Nephron progenitor cell (in vitro differentiated cells): Measurements from ENCODE around the gene CAMTA1.

Experiments used
- DNase-seq: peaks from one replicate; pipeline ENCODE4 v3.0.0; 2021
- H3K27ac Mint-ChIP-seq: 2 replicates; pipeline ENCODE4 v1.8.0; 2021; ENCODE audit warnings: mild to moderate bottlenecking, moderate library complexity, mixed read lengths
- H3K27me3 Mint-ChIP-seq: 2 replicates; pipeline ENCODE4 v1.8.0; 2021; ENCODE audit warnings: mild to moderate bottlenecking, low read depth, mixed read lengths; ENCODE audit not compliant: poor library complexity
- H3K36me3 Mint-ChIP-seq: 2 replicates; pipeline ENCODE4 v1.8.0; 2021; ENCODE audit warnings: low read depth, mixed read lengths
- H3K4me1 Mint-ChIP-seq: 2 replicates; pipeline ENCODE4 v1.8.0; 2021; ENCODE audit warnings: mixed read lengths
- H3K4me3 Mint-ChIP-seq: 2 replicates; pipeline ENCODE4 v1.8.0; 2021; ENCODE audit warnings: mild to moderate bottlenecking, moderate library complexity, mixed read lengths
- H3K9me3 Mint-ChIP-seq: 2 replicates; pipeline ENCODE4 v1.8.0; 2021; ENCODE audit warnings: mild to moderate bottlenecking, moderate library complexity, mixed read lengths
- CTCF ChIP-seq: fragments of 200-600 bp; sonication (generic); IDR thresholded peaks from 2 replicates; pipeline ENCODE4 v1.5.0; 2021; ENCODE audit warnings: antibody characterized with exemption

Gene CAMTA1

DNA sequence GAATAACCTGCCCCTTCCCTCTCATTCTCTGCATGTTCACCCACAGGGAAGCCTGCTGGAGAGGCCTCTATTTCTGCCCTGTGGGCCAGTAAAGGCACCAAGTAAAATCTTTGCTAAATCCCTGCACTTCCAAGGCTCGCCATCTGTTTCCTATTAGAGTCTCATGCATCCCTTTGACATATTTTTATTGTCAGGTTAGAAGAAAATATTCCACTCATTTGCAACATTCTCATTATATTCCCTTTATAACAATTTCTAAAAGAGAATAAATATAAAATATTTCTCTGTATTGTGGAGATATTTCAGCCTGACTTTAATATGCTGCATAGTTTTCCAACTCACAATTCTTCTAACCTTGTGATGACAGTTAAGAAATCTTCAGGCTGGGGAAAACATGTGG is 645.4 kb downstream of the CAMTA1 start:
- no peaks in the 10 kb centered on the region for H3K36me3 Mint-ChIP-seq
- H3K27me3 Mint-ChIP-seq = peaks cover 4% of the 10 kb centered on the region
- H3K4me1 Mint-ChIP-seq = peaks cover 42% of the 10 kb centered on the region
- no peak overlapping the region for H3K27ac Mint-ChIP-seq
- no peak overlapping the region for H3K4me3 Mint-ChIP-seq
- H3K9me3 Mint-ChIP-seq = no peaks in the 10 kb centered on the region
- DNase-seq = no peak
- TF ChIP-seq CTCF = no peak

GRCh38 chr1:7432102-7432899 is 647.0 kb downstream of the CAMTA1 start:
- Mint-ChIP-seq H3K27me3 (peaks cover 7% of the 10 kb centered on the region), H3K4me3 (no peak overlapping the region), H3K9me3 (no peaks in the 10 kb centered on the region), H3K36me3 (no peaks in the 10 kb centered on the region), H3K4me1 (peaks cover 41% of the 10 kb centered on the region), H3K27ac (peak overlapping the region; percentile 25)
- TF ChIP-seq CTCF = no peak
- no peak for DNase-seq

DNA sequence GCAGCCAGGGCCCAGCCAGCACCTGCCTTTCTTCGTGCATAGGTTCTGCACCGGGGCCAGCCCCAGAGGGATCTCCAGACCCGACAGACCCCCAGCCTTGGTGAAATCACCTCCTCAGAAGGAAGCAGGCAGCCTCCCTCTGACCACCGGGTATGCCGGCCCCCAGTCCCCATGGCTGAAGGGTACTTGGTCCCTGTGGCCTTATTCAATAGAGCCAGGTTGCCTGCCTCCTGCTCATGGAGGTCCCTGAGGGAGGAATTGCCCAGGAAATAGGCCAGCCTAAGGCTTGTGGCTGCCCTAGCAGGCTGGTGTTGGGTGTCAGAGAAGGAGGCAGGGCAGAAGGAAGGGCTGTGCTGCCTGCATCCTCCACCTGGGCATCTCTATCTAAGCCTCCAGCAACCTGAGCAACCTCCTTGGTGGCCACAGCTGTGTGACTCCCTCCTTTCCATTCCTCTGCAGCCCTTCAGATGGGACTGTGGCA is 647.7 kb downstream of the CAMTA1 start:
- H3K36me3 Mint-ChIP-seq = no peaks in the 10 kb centered on the region
- no peak overlapping the region for H3K4me3 Mint-ChIP-seq
- H3K9me3 Mint-ChIP-seq = no peaks in the 10 kb centered on the region
- no peak for TF ChIP-seq CTCF
- no peak for DNase-seq
- H3K27ac Mint-ChIP-seq = no peak overlapping the region
- peaks cover 9% of the 10 kb centered on the region for H3K27me3 Mint-ChIP-seq
- H3K4me1 Mint-ChIP-seq = peaks cover 43% of the 10 kb centered on the region

- no peak overlapping the region for H3K27ac Mint-ChIP-seq
Observed at GRCh38 chr1:7434566-7434965, 649.3 kb downstream of the CAMTA1 start.

DNA sequence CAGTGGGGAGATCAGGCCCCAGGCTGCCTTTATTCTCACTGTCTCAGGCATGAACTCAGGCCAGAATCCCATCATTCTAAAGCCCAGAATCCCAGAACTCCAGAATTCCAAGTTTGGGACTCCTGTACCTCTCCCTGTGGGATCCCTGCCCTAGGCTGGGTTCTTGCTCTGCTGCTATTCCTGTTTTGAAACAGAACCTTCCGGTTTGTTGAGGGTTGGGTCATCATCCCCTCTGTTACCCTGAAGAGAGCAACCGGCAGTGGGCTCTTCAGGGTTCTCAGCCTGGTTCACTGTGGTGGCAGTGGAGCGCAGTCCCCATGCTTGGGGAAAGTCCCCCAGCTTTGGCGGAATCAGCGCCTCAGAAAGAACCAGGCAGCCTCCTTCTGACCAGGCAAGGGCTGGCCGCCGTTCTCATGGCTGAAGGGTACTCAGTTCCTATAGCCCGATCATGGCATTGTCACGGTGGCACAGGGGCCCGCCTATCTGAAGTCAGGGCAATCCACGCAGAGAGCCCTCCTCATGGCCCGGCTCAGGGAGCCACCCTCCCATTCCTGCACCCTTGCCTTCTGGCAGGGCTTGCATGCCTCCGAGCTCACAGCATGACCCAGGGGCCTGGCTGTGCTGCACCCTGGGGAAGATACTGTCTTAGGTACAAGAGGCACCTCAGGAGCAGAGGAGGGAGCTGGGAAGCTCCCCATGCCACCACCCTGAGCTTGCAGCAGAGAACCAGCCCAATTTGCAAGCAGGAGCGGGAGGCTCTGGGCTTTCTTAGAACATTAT is 650.2 kb downstream of the CAMTA1 start:
- no peak for TF ChIP-seq CTCF
- no peak overlapping the region for H3K4me3 Mint-ChIP-seq
- no peak for DNase-seq
- peaks cover 46% of the 10 kb centered on the region for H3K4me1 Mint-ChIP-seq
- H3K27ac Mint-ChIP-seq = no peak overlapping the region
- peaks cover 9% of the 10 kb centered on the region for H3K27me3 Mint-ChIP-seq
- no peaks in the 10 kb centered on the region for H3K36me3 Mint-ChIP-seq
- no peaks in the 10 kb centered on the region for H3K9me3 Mint-ChIP-seq

More at GRCh38 chr1:7434566-7434965, 649.3 kb downstream of the CAMTA1 start:
- TF ChIP-seq CTCF = no peak
- no peak for DNase-seq
- Mint-ChIP-seq H3K4me3 (no peak overlapping the region), H3K36me3 (no peaks in the 10 kb centered on the region), H3K27me3 (peaks cover 9% of the 10 kb centered on the region), H3K4me1 (peaks cover 46% of the 10 kb centered on the region), H3K9me3 (no peaks in the 10 kb centered on the region)
